ENCODE data around the gene PRDM5. TPM values are rescaled to one million over a fixed set of nuclear protein-coding genes. Genes with fewer than 3 reads are reported as not detected.

Gene PRDM5
- total and polyA plus RNA-seq, 10 of the 15 experiments (the other 5 are each of a cell fraction or from before 2014, with no cell fraction given), result 0.07 TPM; not detected in 9

- POLR2A ChIA-PET, result no interaction called here
- 0% methylated on average over 3 of the region's 3 CpGs for WGBS (ENCODE audit: insufficient coverage, insufficient replicate concordance, low lambda C conversion rate, missing lambda C conversion rate)
- no peak for DNase-seq (ENCODE audit: low read depth, low spot score)
- H3K4me1 ChIP-seq (ENCODE audit: control insufficient read depth, insufficient read depth, low read length), result no peaks in the 10 kb centered on the region
- H2AFZ ChIP-seq (ENCODE audit: control insufficient read depth, low read depth, low read length), result no peak overlapping the region
- TF ChIP-seq ZNF622 (IDR thresholded peaks at IDR 0.05) (no peak), CTCF (IDR thresholded peaks at IDR 0.05 in 2 of 3, conservative IDR thresholded peaks at IDR 0.05 in 1 of 3; ENCODE audit: control insufficient read depth in 2 of 3, extremely low read depth in 1 of 3, insufficient read depth in 1 of 3, low read depth in 3 of 3, low read length in 3 of 3) (no peak), HDAC2 (IDR thresholded peaks at IDR 0.05) (no peak), E4F1 (IDR thresholded peaks at IDR 0.05; ENCODE audit: borderline replicate concordance, partially characterized antibody) (no peak), ZNF217 (IDR thresholded peaks at IDR 0.05) (no peak), ETV6 (conservative IDR thresholded peaks at IDR 0.05 in 1 of 2, IDR thresholded peaks at IDR 0.05 in 1 of 2; ENCODE audit: borderline replicate concordance in 1 of 2, low read depth in 1 of 2) (no peak), USF1 (IDR thresholded peaks at IDR 0.05; ENCODE audit: borderline replicate concordance, extremely low read length, insufficient read depth, low read depth, low read length) (no peak), SP1 (IDR thresholded peaks at IDR 0.05; ENCODE audit: low read depth, low read length) (no peak), TCF7 (IDR thresholded peaks at IDR 0.05; ENCODE audit: borderline replicate concordance) (no peak), SPI1 (IDR thresholded peaks at IDR 0.05; ENCODE audit: borderline replicate concordance, insufficient read depth, low read depth, low read length) (no peak)
- no peaks in the 10 kb centered on the region for H3K27me3 ChIP-seq (replicated peaks in 1 of 2; ENCODE audit: control insufficient read depth in 2 of 2, insufficient read depth in 2 of 2, low read length in 1 of 2)
- ATAC-seq, result no peak
- no peaks in the 10 kb centered on the region for H4K20me1 ChIP-seq (ENCODE audit: control insufficient read depth, insufficient read depth)
- H3K36me3 ChIP-seq (ENCODE audit: control insufficient read depth in 2 of 2, insufficient read depth in 2 of 2, low read length in 1 of 2), result no peaks in the 10 kb centered on the region
- in situ Hi-C loops (cut with MboI), result no loop called here
- H3K4me3 ChIP-seq, result no peak overlapping the region
- H3K9me3 ChIP-seq (replicated peaks; ENCODE audit: control insufficient read depth, insufficient read depth, low read length), result no peaks in the 10 kb centered on the region
- H3K9ac ChIP-seq (ENCODE audit: control insufficient read depth, insufficient read depth, low read length), result no peak overlapping the region
- SMC1A ChIA-PET (ENCODE audit: uncharacterized antibody, unreplicated experiment), result interaction anchor here (0.6 kb wide), 1 partner anchor 44 kb away, joined by 3 read pairs; no protein-coding TSS in a partner anchor
- no peak overlapping the region for H3K27ac ChIP-seq (ENCODE audit: control insufficient read depth, insufficient read depth)
- RAD21 ChIA-PET (ENCODE audit: unreplicated experiment), result no interaction called here
- H3K79me2 ChIP-seq (ENCODE audit: control insufficient read depth, insufficient read depth, low read length), result no peaks in the 10 kb centered on the region
- CTCF ChIA-PET, result interaction anchor here (0.7 kb wide), 1 partner anchor 380 kb away, joined by 3 read pairs; no protein-coding TSS in a partner anchor
- BruUV-seq (replicated peaks), result no TSS peak
- no peak overlapping the region for H3K4me2 ChIP-seq (ENCODE audit: control insufficient read depth, insufficient read depth)
- intact Hi-C loops (cut with micrococcal nuclease; ENCODE audit: unreplicated experiment), result no loop called here
- no peak for FAIRE-seq
Observed at GRCh38 chr4:120688791-120689190, 233.7 kb downstream of the PRDM5 start.
